Fibroblast of skin of left biceps (primary cell): ENCODE data around the gene GRAMD2B.

Experiments
- DNase-seq, 2 experiments: peaks; one replicate each; pipeline ENCODE4 v3.0.0-alpha.2; 2013; ENCODE audit warnings: low read depth in 2 of 2

Gene GRAMD2B

GRCh38 chr5:126542441-126542840 is 119.2 kb downstream of the GRAMD2B start:
- no peak for DNase-seq

GRCh38 chr5:126543009-126543408 is 119.8 kb downstream of the GRAMD2B start:
- no peak for DNase-seq

DNA sequence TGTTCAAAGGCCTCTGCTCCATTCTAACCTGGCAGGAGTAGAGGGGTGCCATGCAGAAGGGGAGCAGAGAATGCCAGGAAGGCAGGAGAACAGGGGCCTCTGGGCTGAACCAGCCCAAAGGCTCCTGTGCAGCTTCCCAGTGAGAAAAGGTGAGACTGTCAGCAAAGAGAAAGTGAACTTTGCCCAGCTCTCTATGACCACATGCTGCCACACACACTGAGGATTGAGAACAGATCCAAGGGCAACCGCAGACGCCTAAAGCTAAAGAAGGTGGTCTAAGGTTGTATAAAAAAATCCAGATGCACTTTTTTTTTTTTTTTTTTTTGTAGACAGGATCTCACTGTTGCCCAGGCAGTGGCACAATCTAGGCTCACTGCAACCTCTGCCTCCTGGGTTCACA is 120.5 kb downstream of the GRAMD2B start:
- DNase-seq = no peak
